ENCODE results near the gene PTTG2.
A peak's percentile ranks its signal among the peaks of the same experiment; 100 is the strongest.
"Not testable (repeated sequence)": the region's sequence is repeated elsewhere in the genome, so short reads cannot be mapped to it uniquely, and the experiment has no call there.

PTTG2 gene

GRCh38 chr4:37922328-37922727 lies 37.9 kb upstream of the PTTG2 start:
- Histone ChIP-seq H3K9ac (ENCODE audit: low read depth, low read length, poor library complexity) (no peak overlapping the region), H4K91ac (ENCODE audit: low read depth, low read length, poor library complexity) (no peak overlapping the region), H3K18ac (ENCODE audit: low read length) (no peak overlapping the region), H3K9me3 (replicated peaks in 1 of 2; ENCODE audit: control insufficient read depth in 2 of 2, insufficient read depth in 1 of 2, low read depth in 1 of 2, low read length in 2 of 2) (no peaks in the 10 kb centered on the region), H2AFZ (ENCODE audit: low read length) (peak overlapping the region; percentile 35), H3K36me3 (replicated peaks in 1 of 2; ENCODE audit: control insufficient read depth in 2 of 2, insufficient read depth in 2 of 2, low read length in 2 of 2) (no peaks in the 10 kb centered on the region), H3K79me1 (ENCODE audit: low read depth, low read length) (no peaks in the 10 kb centered on the region), H4K8ac (ENCODE audit: low read depth, low read length) (no peak overlapping the region), H2AK5ac (ENCODE audit: low read depth, low read length) (no peak overlapping the region), H2BK120ac (ENCODE audit: low read depth, low read length) (no peak overlapping the region), H3K4me3 (ENCODE audit: low read length in 2 of 2) (no peak overlapping the region), H2BK5ac (ENCODE audit: low read length) (no peak overlapping the region), H3K4me2 (ENCODE audit: insufficient read depth, low read length, poor library complexity, severe bottlenecking) (no peak overlapping the region), H2BK15ac (ENCODE audit: low read length) (no peak overlapping the region), H3K4me1 (ENCODE audit: control insufficient read depth in 2 of 2, insufficient read depth in 1 of 2, low read depth in 1 of 2, low read length in 2 of 2) (no peaks in the 10 kb centered on the region), H3K14ac (ENCODE audit: low read length) (no peak overlapping the region), H3K23ac (ENCODE audit: low read depth, low read length, poor library complexity) (no peak overlapping the region), H2BK12ac (ENCODE audit: low read length) (no peak overlapping the region), H3K27me3 (ENCODE audit: control insufficient read depth in 3 of 3, insufficient read depth in 3 of 3, low read depth in 1 of 3, low read length in 3 of 3) (no peaks in the 10 kb centered on the region), H3K27ac (replicated peaks; ENCODE audit: low read length) (no peak overlapping the region), H3K4ac (ENCODE audit: low read length) (no peak overlapping the region)
- DNase-seq (ENCODE audit: low spot score) = no peak
- WGBS, 2 donors (ENCODE audit: extremely low coverage in 2 of 2, insufficient read length in 2 of 2, insufficient replicate concordance in 1 of 2) = no CpG with 5 or more reads among the region's 4 CpGs

- H2BK5ac ChIP-seq (ENCODE audit: low read length); H3K23ac ChIP-seq (ENCODE audit: low read depth, low read length, poor library complexity); H4K8ac ChIP-seq (ENCODE audit: low read depth, low read length); H3K36me3 ChIP-seq (replicated peaks in 1 of 2; ENCODE audit: control insufficient read depth in 2 of 2, insufficient read depth in 2 of 2, low read length in 2 of 2); H3K14ac ChIP-seq (ENCODE audit: low read length); H3K4ac ChIP-seq (ENCODE audit: low read length); H3K18ac ChIP-seq (ENCODE audit: low read length); DNase-seq (ENCODE audit: low spot score); H3K4me2 ChIP-seq (ENCODE audit: insufficient read depth, low read length, poor library complexity, severe bottlenecking); H3K4me3 ChIP-seq (ENCODE audit: low read length in 2 of 2); H2AK5ac ChIP-seq (ENCODE audit: low read depth, low read length); H2BK120ac ChIP-seq (ENCODE audit: low read depth, low read length); H2BK12ac ChIP-seq (ENCODE audit: low read length); H3K9ac ChIP-seq (ENCODE audit: low read depth, low read length, poor library complexity); H3K79me1 ChIP-seq (ENCODE audit: low read depth, low read length); H3K9me3 ChIP-seq (replicated peaks in 1 of 2; ENCODE audit: control insufficient read depth in 2 of 2, insufficient read depth in 1 of 2, low read depth in 1 of 2, low read length in 2 of 2); H2BK15ac ChIP-seq (ENCODE audit: low read length); H3K27ac ChIP-seq (replicated peaks; ENCODE audit: low read length); H4K91ac ChIP-seq (ENCODE audit: low read depth, low read length, poor library complexity); H3K27me3 ChIP-seq (ENCODE audit: control insufficient read depth in 3 of 3, insufficient read depth in 3 of 3, low read depth in 1 of 3, low read length in 3 of 3); H3K4me1 ChIP-seq (ENCODE audit: control insufficient read depth in 2 of 2, insufficient read depth in 1 of 2, low read depth in 1 of 2, low read length in 2 of 2); H2AFZ ChIP-seq (ENCODE audit: low read length): not testable (repeated sequence)
Measured at GRCh38 chr4:37923089-37923488, 37.1 kb upstream of the PTTG2 start.

- Histone ChIP-seq H2BK5ac (ENCODE audit: low read length) (no peak overlapping the region), H3K36me3 (replicated peaks in 1 of 2; ENCODE audit: control insufficient read depth in 2 of 2, insufficient read depth in 2 of 2, low read length in 2 of 2) (no peaks in the 10 kb centered on the region), H3K4ac (ENCODE audit: low read length) (no peak overlapping the region), H4K8ac (ENCODE audit: low read depth, low read length) (no peak overlapping the region), H3K4me3 (ENCODE audit: low read length in 2 of 2) (no peak overlapping the region), H3K79me1 (ENCODE audit: low read depth, low read length) (no peaks in the 10 kb centered on the region), H2AFZ (ENCODE audit: low read length) (no peak overlapping the region), H3K18ac (ENCODE audit: low read length) (no peak overlapping the region), H3K23ac (ENCODE audit: low read depth, low read length, poor library complexity) (peak overlapping the region; percentile 90), H2AK5ac (ENCODE audit: low read depth, low read length) (no peak overlapping the region), H3K4me1 (ENCODE audit: control insufficient read depth in 2 of 2, insufficient read depth in 1 of 2, low read depth in 1 of 2, low read length in 2 of 2) (no peaks in the 10 kb centered on the region), H3K27me3 (ENCODE audit: control insufficient read depth in 3 of 3, insufficient read depth in 3 of 3, low read depth in 1 of 3, low read length in 3 of 3) (no peaks in the 10 kb centered on the region), H3K4me2 (ENCODE audit: insufficient read depth, low read length, poor library complexity, severe bottlenecking) (no peak overlapping the region), H3K27ac (replicated peaks; ENCODE audit: low read length) (no peak overlapping the region), H2BK12ac (ENCODE audit: low read length) (no peak overlapping the region), H3K9me3 (replicated peaks in 1 of 2; ENCODE audit: control insufficient read depth in 2 of 2, insufficient read depth in 1 of 2, low read depth in 1 of 2, low read length in 2 of 2) (no peaks in the 10 kb centered on the region), H4K91ac (ENCODE audit: low read depth, low read length, poor library complexity) (no peak overlapping the region), H3K9ac (ENCODE audit: low read depth, low read length, poor library complexity) (no peak overlapping the region), H2BK15ac (ENCODE audit: low read length) (no peak overlapping the region), H3K14ac (ENCODE audit: low read length) (no peak overlapping the region), H2BK120ac (ENCODE audit: low read depth, low read length) (no peak overlapping the region)
- WGBS, 2 donors (ENCODE audit: extremely low coverage in 2 of 2, insufficient read length in 2 of 2, insufficient replicate concordance in 1 of 2) = no CpG with 5 or more reads among the region's 7 CpGs
- DNase-seq (ENCODE audit: low spot score) = no peak
Measured at GRCh38 chr4:37924946-37925345, 35.3 kb upstream of the PTTG2 start.

- Histone ChIP-seq H3K27ac (replicated peaks; ENCODE audit: low read length) (no peak overlapping the region), H3K9me3 (replicated peaks in 1 of 2; ENCODE audit: control insufficient read depth in 2 of 2, insufficient read depth in 1 of 2, low read depth in 1 of 2, low read length in 2 of 2) (no peaks in the 10 kb centered on the region), H4K91ac (ENCODE audit: low read depth, low read length, poor library complexity) (no peak overlapping the region), H2AK5ac (ENCODE audit: low read depth, low read length) (no peak overlapping the region), H2BK15ac (ENCODE audit: low read length) (no peak overlapping the region), H2BK12ac (ENCODE audit: low read length) (no peak overlapping the region), H2BK5ac (ENCODE audit: low read length) (no peak overlapping the region), H3K23ac (ENCODE audit: low read depth, low read length, poor library complexity) (no peak overlapping the region), H3K18ac (ENCODE audit: low read length) (no peak overlapping the region), H3K14ac (ENCODE audit: low read length) (no peak overlapping the region), H3K27me3 (ENCODE audit: control insufficient read depth in 3 of 3, insufficient read depth in 3 of 3, low read depth in 1 of 3, low read length in 3 of 3) (no peaks in the 10 kb centered on the region), H2AFZ (ENCODE audit: low read length) (no peak overlapping the region), H2BK120ac (ENCODE audit: low read depth, low read length) (no peak overlapping the region), H3K36me3 (replicated peaks in 1 of 2; ENCODE audit: control insufficient read depth in 2 of 2, insufficient read depth in 2 of 2, low read length in 2 of 2) (no peaks in the 10 kb centered on the region), H3K4ac (ENCODE audit: low read length) (no peak overlapping the region), H3K79me1 (ENCODE audit: low read depth, low read length) (no peaks in the 10 kb centered on the region), H4K8ac (ENCODE audit: low read depth, low read length) (no peak overlapping the region), H3K4me1 (ENCODE audit: control insufficient read depth in 2 of 2, insufficient read depth in 1 of 2, low read depth in 1 of 2, low read length in 2 of 2) (no peaks in the 10 kb centered on the region), H3K4me2 (ENCODE audit: insufficient read depth, low read length, poor library complexity, severe bottlenecking) (no peak overlapping the region), H3K9ac (ENCODE audit: low read depth, low read length, poor library complexity) (no peak overlapping the region), H3K4me3 (ENCODE audit: low read length in 2 of 2) (no peak overlapping the region)
- DNase-seq (ENCODE audit: low spot score) = no peak
- WGBS, 2 donors (ENCODE audit: extremely low coverage in 2 of 2, insufficient read length in 2 of 2, insufficient replicate concordance in 1 of 2) = no CpG with 5 or more reads among the region's 4 CpGs
Measured at GRCh38 chr4:37927434-37927833, 32.8 kb upstream of the PTTG2 start.

Data from neuronal stem cell (in vitro differentiated cells).